ENCODE measurements around the gene ENTPD6. TPM values are rescaled to one million over a fixed set of nuclear protein-coding genes. Genes with fewer than 3 reads are reported as not detected.
"Not testable (repeated sequence)": the region's sequence is repeated elsewhere in the genome, so short reads cannot be mapped to it uniquely, and the experiment has no call there.

ENTPD6 gene
- total RNA-seq, 1 donor from 2014 or later, result 191 TPM

DNA sequence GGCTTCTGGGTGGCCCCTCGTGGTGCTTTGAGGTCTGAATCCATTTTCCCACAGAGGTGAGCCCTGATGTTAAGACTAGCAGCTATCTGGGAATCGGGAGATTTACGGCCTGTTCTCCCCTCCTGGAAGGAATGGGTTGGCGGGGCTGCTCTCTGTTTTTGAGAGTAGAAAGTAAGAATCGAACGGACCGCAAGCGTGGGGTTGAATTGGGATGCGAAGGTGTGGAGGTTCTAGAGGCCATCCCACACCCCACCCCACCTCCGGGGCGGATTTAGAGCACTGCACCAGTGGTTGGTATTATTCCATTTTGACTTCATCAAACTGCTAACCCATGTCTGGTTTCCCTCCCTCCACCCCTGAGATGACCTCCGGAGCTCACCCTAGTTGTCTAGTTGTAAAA lies 63.8 kb downstream of the ENTPD6 start:
- peaks cover 18% of the 10 kb centered on the region for H3K9me3 Mint-ChIP-seq (ENCODE audit: unreplicated experiment)
- TF ChIP-seq, protein P1, sequence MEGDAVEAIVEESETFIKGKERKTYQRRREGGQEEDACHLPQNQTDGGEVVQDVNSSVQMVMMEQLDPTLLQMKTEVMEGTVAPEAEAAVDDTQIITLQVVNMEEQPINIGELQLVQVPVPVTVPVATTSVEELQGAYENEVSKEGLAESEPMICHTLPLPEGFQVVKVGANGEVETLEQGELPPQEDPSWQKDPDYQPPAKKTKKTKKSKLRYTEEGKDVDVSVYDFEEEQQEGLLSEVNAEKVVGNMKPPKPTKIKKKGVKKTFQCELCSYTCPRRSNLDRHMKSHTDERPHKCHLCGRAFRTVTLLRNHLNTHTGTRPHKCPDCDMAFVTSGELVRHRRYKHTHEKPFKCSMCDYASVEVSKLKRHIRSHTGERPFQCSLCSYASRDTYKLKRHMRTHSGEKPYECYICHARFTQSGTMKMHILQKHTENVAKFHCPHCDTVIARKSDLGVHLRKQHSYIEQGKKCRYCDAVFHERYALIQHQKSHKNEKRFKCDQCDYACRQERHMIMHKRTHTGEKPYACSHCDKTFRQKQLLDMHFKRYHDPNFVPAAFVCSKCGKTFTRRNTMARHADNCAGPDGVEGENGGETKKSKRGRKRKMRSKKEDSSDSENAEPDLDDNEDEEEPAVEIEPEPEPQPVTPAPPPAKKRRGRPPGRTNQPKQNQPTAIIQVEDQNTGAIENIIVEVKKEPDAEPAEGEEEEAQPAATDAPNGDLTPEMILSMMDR (IDR thresholded peaks at IDR 0.05; ENCODE audit: partially characterized antibody, unreplicated experiment), result no peak

DNA sequence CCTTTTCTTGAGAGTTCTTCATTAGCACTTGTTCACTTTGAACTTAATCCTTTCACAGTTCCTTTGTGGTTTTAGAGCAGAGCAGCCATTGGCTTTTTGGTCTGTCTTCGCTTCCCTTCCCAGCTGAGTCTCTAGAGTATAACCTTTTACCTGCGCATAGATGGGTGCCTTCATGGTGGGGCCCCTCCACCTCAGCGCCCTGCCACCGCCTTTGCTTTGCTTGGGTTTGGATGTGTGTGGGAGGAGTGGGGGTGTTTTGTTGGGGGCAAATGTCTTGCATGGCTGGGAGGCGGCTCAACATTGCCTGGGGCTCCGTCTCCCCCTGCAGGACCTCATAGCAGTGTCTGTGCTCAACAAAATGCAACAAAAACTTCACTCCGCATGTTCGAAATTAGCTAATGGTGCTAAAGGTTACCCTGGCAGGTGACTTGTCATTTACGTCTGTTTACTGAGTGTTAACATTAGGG lies 64.3 kb downstream of the ENTPD6 start:
- TF ChIP-seq, protein P1 (IDR thresholded peaks at IDR 0.05; ENCODE audit: partially characterized antibody, unreplicated experiment), result no peak
- H3K27me3 Mint-ChIP-seq (ENCODE audit: unreplicated experiment), result peaks cover 3% of the 10 kb centered on the region
- peaks cover 45% of the 10 kb centered on the region for H3K36me3 Mint-ChIP-seq (ENCODE audit: unreplicated experiment)
- DNase-seq, result no peak
- H3K9me3 Mint-ChIP-seq (ENCODE audit: unreplicated experiment), result peaks cover 18% of the 10 kb centered on the region
- peaks cover 7% of the 10 kb centered on the region for H3K4me1 Mint-ChIP-seq (ENCODE audit: low read depth, unreplicated experiment)
- H3K27ac Mint-ChIP-seq (ENCODE audit: unreplicated experiment), result no peak overlapping the region
- H3K4me3 Mint-ChIP-seq (ENCODE audit: unreplicated experiment), result peak overlapping the region; percentile 19

More for the DNA sequence above, 63.8 kb downstream of the ENTPD6 start:
- no peak for DNase-seq
- Mint-ChIP-seq H3K27me3 (ENCODE audit: unreplicated experiment) (peaks cover 3% of the 10 kb centered on the region), H3K27ac (ENCODE audit: unreplicated experiment) (no peak overlapping the region), H3K4me1 (ENCODE audit: low read depth, unreplicated experiment) (peaks cover 10% of the 10 kb centered on the region), H3K4me3 (ENCODE audit: unreplicated experiment) (peak overlapping the region; percentile 19), H3K36me3 (ENCODE audit: unreplicated experiment) (peaks cover 43% of the 10 kb centered on the region)

DNA sequence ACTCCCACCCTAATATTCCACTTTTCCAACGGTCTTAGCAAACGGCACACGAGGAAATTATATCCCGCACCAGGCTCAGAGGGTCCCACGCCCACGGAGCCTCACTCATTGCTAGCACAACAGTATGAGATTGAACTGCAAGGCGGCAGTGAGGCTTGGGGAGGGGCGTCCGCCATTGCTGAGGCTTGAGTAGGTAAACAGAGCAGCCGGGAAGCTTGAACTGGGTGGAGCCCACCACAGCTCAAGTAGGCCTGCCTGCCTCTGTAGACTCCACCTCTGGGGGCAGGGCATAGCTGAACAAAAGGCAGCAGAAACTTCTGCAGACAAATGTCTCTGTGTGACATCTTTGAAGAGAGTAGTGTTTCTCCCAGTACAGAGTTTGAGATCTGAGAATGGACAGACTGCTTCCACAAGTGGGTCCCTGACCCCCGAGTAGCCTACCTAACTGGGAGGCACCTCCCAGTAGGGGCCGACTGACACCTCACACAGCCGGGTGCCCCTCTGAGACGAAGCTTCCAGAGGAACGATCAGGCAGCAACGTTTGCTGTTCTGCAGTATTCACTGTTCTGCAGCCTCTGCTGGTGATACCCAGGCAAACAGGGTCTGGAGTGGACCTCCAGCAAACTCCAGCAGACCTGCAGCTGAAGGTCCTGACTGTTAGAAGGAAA lies 65.4 kb downstream of the ENTPD6 start:
- H3K27me3 Mint-ChIP-seq (ENCODE audit: unreplicated experiment); H3K4me3 Mint-ChIP-seq (ENCODE audit: unreplicated experiment); H3K4me1 Mint-ChIP-seq (ENCODE audit: low read depth, unreplicated experiment); DNase-seq; H3K27ac Mint-ChIP-seq (ENCODE audit: unreplicated experiment): not testable (repeated sequence)
- H3K9me3 Mint-ChIP-seq (ENCODE audit: unreplicated experiment), result peaks cover 18% of the 10 kb centered on the region
- H3K36me3 Mint-ChIP-seq (ENCODE audit: unreplicated experiment), result peaks cover 45% of the 10 kb centered on the region

DNA sequence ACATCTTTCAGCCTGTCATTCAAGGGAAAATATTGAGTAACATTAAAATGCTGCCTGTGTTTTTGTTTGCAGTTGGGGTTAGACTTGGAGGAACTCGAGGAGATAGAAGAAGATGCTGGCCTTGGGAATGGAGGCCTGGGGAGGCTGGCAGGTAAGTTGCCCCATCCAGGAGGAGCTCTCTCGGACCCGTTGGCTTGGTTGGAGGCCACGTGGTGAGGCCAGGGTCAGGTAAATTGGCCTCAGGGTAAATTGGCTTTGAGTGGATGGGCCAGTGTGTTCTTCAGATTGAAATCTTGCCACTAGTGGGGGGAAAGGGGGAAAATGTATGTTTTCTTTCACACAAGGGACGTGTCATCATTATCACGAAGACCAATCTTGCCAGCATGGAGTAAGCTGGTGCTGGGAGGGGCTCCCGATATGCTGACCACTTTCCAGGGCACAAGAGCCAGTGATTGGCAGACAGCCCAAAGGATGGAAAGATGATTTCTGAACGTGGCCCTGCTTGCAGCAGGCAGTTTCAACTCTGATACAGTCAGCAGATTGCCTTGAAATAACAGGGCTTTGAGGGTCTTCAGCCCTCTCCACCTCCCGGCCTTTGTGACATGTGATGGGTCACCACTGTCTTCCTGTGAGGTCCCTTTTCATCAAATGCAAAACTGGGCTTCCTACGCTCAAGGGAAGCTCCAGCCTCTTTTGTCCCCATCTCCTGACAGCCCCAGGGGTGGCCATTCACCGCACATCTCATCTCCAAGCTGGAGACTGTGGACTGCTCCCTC lies 73.7 kb downstream of the ENTPD6 start:
- H3K36me3 Mint-ChIP-seq (ENCODE audit: unreplicated experiment), result peaks cover 14% of the 10 kb centered on the region
- no peak for DNase-seq
- H3K4me3 Mint-ChIP-seq (ENCODE audit: unreplicated experiment), result no peak overlapping the region
- H3K27me3 Mint-ChIP-seq (ENCODE audit: unreplicated experiment), result peaks cover 1% of the 10 kb centered on the region
- H3K4me1 Mint-ChIP-seq (ENCODE audit: low read depth, unreplicated experiment), result peaks cover 6% of the 10 kb centered on the region
- TF ChIP-seq, protein P1 (IDR thresholded peaks at IDR 0.05; ENCODE audit: partially characterized antibody, unreplicated experiment), result no peak
- H3K27ac Mint-ChIP-seq (ENCODE audit: unreplicated experiment), result no peak overlapping the region
- peaks cover 4% of the 10 kb centered on the region for H3K9me3 Mint-ChIP-seq (ENCODE audit: unreplicated experiment)

DNA sequence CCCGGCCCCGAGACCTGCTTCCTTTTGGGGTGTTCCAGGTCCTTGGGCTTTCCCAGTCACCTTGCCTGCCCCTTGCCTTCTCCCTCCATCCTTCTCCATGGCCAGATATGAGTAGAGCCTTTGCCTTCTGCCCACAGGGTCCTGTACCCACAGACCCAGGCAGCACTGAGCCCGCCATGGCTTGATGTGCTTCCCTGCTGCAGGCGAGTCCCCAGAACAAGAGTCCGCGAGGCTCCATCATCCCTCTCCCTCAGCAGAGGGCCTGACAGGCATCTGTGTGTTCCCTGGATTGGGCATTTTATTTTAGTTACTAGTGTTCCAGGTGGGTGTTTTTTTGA lies 74.3 kb downstream of the ENTPD6 start:
- no peak overlapping the region for H3K27ac Mint-ChIP-seq (ENCODE audit: unreplicated experiment)
- H3K27me3 Mint-ChIP-seq (ENCODE audit: unreplicated experiment), result peaks cover 1% of the 10 kb centered on the region
- H3K36me3 Mint-ChIP-seq (ENCODE audit: unreplicated experiment), result peaks cover 10% of the 10 kb centered on the region
- TF ChIP-seq, protein P1 (IDR thresholded peaks at IDR 0.05; ENCODE audit: partially characterized antibody, unreplicated experiment), result no peak
- H3K9me3 Mint-ChIP-seq (ENCODE audit: unreplicated experiment), result peaks cover 4% of the 10 kb centered on the region
- H3K4me3 Mint-ChIP-seq (ENCODE audit: unreplicated experiment), result no peak overlapping the region
- DNase-seq, result no peak
- peaks cover 6% of the 10 kb centered on the region for H3K4me1 Mint-ChIP-seq (ENCODE audit: low read depth, unreplicated experiment)
